Ammon's horn (tissue), 1 donor: ENCODE measurements around the gene CHRM2.
"Not testable (repeated sequence)": the region's sequence is repeated elsewhere in the genome, so short reads cannot be mapped to it uniquely, and the experiment has no call there.

Experiments
- DNase-seq: peaks from one replicate; pipeline ENCODE4 v3.0.0-alpha.2; 2016; ENCODE audit warnings: low spot score

The CHRM2 gene

DNA sequence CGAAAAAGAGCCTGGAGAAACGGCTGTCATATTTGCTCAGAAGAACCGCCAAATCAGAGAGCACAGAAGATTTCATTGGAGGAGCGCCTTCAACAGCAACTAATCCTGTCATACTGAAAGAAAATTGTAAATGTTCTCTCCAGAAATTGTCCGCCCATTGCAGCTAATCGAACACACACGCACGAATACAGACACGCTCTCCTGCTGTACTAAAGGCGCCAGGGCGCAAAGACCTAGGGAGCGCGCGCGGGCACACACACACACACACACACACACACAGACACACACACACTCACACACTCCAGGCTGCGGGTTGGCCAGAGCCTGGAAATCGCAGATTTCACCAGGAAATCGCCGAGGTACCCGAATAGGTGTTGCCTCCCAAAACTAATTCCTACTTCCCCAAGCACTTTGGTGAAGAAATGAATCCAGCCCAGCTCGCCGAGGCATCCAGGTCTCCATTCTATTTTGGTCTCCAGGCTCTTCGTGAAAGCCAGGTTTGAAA is at the start of gene CHRM2:
TSS of gene CHRM2 (plus strand) at position 157 of the 505 bp plus-strand sequence. CDS start 146,214 bp downstream, outside the sequence.
- DNase-seq, result peak; percentile 17

DNA sequence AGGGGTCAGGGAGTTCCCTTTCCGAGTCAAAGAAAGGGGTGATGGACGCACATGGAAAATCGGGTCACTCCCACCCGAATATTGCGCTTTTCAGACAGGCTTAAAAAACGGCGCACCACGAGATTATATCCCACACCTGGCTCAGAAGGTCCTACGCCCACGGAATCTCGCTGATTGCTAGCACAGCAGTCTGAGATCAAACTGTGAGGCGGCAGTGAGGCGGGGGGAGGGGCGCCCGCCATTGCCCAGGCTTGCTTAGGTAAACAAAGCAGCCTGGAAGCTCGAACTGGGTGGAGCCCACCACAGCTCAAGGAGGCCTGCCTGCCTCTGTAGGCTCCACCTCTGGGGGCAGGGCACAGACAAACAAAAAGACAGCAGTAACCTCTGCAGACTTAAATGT is 37.1 kb upstream of the CHRM2 start:
- DNase-seq, result not testable (repeated sequence)

DNA sequence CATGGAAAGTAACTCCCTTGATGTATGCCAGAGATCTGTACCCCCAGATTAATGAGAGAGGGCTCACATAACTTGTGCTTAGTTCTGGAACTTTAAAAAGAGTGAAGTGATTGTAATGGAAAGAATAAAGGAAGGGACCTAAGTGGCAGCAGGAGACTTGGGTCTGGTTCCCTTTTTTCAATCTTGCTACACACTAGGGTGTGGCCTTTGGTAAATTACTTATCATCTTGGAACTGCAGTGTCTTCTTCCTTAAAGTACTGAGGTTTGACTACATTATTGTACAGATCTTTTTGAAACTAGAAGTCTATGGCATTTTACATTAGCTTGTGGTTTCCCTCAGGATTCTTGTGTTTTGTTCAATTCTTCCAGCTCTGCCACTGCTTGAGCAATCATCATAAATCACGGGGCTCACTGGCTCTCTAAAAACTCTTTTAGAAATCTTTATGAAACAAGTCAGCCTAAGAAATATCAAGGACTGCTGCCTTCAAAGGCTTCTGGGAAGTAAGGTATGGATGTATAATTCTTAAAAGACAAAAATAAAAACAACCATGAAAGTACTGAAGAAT is 22.5 kb upstream of the CHRM2 start:
- DNase-seq, result no peak

DNA sequence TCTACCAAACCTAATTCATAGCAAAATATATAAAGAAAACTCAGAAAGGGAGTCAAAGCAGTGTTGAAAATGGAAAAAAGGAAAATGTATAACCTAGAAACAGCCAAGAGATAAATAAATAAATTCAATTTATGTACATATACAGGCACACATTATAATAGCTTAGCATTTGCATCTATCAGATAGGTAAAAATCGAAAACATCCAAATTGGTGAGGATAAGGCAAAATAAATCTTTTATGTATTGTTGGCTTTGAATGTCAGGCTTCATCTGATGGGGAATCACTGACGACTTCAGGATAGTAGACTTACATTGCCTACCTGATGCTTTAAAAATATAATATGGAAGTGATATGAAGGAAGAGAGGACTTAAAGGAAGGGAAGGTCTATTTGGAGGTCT is 20.6 kb upstream of the CHRM2 start:
- DNase-seq, result no peak

DNA sequence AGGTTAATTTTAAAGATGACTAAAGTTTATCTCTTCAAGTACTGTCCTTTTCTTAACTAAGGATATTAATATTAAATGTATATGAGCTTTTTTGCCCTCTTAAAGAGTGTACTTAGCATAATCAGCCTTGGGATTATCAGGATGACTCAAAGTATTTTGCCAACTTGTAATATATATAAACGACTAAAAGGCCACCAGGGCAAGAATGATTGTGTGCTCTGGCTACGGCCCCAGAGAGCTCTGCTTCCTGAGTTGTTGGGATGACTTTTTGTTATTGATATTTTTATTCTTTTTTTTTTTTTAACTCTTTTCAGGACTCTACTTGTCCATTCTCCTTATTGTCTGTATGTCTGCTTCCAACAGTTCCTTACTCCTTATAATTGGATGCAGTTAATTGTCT is 14.8 kb upstream of the CHRM2 start:
- no peak for DNase-seq

DNA sequence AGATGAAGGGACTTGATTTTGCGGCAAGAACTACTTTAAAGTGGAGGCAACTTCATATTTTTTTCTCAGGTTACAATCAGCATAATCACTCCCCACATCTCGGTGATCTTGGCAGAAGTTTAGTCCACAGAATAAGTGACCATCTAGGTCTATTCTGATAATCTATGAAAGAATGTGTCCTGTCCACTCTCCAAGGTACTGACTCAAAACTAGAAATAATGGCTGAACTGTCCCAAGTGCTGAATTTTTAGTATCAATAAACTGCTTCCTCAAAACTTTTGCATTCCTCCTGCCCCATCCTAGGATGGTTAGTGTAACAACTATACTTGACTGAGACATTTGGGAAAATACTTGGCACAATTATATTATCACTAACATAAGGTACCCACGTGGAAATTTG is 10.9 kb upstream of the CHRM2 start:
- DNase-seq, result no peak

DNA sequence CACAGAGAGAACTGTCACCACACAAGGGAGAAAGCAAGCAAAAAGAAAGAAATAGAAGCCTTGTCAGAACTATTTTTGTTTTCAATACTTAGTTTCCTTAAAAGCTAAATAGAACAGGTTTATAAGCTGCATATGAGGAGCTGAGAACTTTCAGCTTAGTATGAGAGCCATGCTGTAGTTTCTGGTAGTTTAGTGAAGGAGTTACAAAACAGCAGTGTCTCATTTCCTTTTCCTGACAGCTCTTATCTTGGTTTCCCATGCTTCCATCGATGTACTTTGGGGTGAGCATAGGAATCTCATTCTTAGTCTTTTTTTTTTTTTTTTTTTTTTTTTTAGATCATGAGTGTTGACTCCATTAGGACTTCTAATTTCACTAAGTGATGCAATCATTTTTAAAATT is 8.6 kb upstream of the CHRM2 start:
- no peak for DNase-seq

DNA sequence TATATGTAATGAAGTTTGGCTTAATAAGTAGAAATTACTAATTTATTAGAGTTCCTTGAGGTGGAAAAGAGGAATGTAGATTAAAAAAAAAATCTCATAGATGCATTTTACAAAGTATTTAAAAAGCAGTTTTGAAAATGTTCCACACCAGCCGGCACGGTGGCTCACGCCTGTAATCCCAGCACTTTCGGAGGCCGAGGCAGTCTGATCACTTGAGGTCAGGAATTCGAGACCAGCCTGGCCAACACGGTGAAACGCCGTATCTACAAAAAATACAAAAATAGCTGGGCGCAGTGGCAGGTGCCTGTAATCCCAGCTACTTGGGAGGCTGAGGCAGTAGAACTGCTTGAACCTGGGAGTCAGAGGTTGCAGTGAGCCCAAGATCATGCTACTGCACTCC is 3.2 kb upstream of the CHRM2 start:
- DNase-seq, result no peak

DNA sequence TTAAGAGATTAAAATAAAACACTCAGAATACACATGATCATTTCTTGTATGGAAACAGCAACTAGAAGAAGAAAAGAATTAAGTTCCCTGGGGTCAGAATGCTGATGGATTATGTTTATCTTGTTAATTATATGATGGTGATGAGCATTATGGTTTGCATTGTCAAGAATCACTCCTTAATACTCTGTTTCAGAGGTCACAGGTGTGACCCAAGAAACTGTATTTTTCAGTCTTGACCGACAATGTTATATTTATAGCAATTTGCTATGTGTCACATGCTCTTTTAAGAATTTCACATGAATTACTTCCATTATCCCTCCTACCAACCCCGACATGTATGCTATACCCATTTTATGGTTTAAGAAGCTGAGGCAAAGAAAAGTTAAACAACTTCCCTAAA is 2.7 kb upstream of the CHRM2 start:
- DNase-seq, result no peak

DNA sequence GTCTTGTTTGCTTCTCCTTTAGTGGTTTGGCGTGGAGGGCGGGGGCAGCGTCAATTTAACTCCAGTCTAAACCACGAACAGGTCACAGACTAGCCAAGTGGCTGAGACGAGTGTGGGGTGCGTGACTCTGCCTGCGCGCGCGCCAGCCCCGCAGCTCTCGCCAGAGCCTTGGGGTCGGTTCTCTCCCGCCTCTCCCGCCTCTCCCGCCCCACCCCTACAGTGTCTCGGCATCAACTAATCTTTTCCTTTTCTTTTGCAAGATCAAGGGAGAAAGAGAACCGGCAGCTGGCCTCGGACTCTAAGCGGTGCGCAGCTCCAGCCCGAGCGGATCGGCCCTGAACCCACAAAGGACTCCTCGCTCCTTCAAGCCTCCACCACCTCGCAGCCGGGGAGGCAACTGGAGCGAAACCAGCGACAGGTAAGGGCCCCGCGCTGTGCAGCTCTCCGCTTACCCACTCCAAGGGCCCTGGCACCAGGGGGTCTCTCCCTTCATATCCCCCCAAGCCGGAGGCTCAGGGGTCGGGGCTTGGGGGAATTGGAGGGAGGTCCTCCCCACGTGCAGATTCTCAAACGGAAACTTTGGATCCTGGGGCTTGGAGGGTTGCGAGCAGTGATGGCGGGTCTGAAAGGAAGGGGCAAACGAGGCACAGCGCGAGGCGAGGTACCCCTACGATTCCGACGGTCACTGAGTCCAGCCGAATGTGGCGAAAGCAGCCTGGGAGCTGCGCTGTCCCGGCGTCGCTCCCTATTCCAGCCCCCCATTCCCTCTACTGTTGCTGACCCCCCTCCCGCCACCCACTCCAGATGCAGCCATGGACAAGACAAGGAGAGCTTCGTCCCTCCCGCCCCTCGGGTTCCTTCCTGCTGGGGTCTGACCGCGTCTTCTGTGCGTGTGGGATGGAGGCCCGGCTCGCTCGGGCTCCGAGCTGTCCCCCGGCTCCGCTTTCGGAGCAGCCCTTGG is 829 bp downstream of the CHRM2 start:
- no peak for DNase-seq

DNA sequence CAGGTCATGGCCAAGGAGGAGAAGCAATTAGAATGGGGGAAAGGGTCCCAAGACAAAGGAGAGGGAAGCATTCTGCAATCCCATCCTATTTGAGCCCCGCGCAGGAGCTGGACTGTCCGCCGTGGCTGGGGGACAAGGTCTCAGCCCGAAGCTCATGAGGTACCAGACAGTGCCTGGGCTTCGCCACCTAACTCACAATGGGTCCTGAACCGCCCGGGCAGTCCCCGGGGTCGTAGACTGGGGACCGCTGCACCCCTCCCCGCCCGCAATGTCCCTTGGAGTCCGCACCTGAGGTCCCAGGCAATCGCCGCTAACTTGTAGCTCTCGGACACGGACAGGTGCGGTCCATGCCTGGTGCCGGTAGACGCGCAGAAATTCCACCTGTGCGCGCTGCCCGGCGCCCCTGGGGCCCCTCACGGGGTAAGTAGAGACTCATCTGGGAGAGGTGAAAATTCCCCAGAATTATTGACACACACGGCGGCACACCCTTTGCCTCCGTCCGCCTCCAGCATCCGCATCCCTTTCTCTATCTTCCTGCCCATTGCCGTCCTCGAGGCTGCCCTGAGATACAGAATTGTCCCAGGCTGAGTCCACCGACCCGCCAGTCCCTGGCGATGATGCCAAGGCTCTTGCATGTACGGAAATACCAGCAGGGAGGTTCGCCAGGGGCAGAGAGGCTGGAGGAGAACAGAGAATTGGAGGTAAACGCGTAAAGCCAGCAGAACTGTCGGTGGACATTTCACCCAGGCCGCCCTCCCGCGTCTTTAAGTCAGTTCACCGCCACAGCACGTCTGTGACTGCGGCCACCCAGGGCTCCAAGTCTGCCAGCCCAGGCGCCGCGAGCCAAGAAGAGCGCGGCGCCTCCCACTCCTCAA is 1.8 kb downstream of the CHRM2 start:
- DNase-seq, result no peak

DNA sequence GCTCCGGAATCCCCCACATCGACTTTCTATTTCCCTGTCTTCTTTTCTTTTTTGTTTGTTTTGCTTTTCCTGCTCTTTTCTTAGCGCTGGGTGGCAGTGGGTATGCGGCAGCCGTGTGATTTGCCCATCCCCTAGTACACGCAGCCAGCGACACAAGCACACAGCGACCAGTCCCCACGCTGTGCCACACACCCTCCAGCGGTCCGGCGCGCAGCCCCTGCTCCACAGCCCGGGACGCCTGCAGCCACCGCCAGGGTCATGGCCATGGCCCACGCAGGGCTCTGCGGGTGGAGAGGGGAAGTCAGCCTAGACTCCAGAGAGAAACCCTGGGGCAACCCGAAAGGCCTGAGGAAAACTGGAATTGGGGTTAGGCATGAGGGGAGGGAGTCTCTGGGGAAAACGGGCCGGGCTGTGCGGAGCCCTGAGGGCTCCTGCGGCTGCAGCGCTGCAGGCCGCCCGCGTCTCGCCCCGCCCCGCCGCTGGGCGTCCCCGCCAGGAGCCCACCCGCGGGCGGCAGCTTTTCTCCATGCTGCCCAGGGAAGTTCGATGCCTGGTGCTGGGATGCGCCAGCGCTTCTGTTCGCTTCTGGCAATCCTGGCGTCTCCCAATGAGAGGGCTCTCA is 2.5 kb downstream of the CHRM2 start:
- DNase-seq, result no peak

DNA sequence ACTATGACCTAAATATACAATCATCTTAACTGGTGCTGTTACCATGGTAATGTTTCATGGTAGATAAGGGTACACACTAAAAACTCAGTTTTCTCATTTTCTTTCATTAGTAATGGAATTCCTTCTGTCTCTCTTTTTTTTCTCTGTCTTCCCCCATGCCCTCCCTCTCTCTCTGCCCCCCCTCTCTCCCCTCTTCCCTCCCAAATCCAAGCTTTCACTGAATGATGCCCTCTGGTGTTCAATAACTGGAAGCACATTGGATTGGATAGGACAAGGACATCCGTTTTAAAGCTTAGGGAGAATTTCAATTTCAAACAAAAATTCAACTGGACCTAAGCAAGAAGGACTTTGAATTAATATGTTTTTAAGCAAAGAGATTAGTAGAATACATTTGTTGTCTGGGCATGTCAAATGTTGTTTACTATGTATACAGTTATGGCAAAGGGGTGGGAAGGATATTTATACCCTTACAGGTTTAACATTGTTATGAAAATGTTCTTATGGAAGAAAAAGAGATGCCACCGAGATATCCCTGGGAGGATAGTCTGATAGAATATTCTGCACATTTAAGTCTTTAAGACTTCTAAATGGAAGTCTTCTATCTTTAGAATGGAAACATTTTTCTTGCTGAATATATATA is 6.1 kb downstream of the CHRM2 start:
- no peak for DNase-seq

DNA sequence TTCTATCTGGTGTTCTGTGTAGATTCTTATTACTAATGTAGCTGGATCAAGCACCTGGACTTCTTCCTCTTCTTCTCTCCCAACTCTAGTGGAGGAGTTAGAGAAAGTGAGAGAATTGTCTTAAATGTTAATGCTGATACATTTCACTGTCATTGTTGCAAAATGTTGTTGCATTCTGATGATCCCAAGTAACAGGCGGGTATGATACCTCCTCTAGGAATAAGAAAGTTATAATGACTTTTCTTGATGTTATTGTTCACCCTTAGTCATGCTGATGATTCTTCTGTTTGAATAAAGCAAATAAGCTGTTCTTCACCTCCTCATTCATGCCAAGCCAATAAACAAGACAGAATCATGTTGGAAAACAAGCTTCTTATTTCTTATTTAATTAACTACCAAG is 9.1 kb downstream of the CHRM2 start:
- no peak for DNase-seq

DNA sequence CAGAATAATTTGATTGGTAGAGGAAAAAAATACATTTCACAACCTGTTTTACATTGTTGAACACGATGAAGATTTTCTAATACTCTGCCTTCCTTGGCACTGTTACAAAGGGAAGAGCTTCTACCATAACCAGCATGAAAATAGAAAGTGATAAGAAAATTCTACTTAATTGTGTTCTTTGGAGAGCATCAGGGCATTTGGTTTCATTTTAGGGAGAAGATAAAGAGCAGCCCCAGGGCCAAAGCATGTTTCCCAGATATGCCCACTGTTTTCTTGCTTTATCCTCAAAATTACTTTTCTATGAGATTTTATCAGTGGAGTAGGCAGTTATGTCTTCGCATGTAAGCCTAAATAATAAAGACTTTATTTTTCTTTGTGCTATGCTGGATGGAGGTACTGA is 9.5 kb downstream of the CHRM2 start:
- DNase-seq, result no peak

DNA sequence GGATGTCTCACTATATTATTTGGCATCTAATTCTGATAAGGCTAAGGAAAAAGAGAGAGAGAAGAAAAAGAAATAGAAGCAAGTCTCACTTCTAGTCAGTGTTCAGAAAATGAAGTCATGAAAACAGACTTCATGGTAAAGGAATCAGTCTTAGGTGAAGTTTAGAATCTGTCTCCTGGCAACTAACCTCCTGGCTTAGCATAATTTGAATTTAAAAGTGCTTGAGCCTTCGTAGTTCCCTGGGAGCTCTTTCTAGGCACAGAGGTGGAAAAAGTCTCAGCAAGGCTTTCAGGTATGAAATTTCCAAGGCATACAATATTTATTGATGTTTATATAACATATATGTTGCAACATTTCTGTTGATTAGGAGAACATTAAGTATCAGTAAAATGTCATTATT is 10.4 kb downstream of the CHRM2 start:
- DNase-seq, result no peak

DNA sequence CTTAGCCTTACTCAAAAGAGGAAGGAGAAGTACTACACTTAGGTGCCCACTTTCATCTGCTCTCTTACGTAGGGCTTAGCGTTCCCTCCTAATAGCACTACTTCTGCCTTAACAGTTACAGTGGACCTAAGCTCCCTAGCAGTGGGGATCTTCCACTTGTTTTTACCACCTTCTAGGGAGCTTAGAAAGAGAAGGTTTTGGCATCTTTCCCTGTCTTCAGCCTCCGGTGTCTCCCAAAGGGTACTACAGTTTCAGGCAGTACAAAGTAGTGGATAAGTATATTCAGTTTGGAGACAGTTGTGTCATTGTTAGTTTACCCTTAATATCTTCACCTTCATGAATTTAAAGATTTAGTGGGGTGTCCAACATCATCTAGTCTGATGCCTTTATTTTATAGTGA is 14.6 kb downstream of the CHRM2 start:
- DNase-seq, result no peak

DNA sequence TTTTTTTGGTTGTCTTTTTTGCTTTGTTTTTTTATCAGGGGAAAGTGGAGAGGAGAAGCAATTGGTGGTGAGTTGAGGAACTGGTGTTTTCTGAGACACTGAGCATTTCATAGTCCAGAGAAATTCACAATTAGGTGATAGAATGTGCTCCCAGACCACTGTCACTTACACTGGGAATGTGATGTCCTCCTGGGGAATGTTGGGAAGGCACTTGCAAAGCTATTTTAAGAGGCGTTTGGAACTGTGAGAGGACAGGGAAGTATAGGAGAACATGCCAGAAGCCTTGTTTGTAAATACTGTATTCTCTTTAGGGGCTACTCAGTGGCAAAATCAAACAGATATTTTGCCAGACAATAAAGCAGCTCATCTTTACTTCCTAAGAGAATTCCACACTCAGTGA is 16.0 kb downstream of the CHRM2 start:
- DNase-seq, result no peak

DNA sequence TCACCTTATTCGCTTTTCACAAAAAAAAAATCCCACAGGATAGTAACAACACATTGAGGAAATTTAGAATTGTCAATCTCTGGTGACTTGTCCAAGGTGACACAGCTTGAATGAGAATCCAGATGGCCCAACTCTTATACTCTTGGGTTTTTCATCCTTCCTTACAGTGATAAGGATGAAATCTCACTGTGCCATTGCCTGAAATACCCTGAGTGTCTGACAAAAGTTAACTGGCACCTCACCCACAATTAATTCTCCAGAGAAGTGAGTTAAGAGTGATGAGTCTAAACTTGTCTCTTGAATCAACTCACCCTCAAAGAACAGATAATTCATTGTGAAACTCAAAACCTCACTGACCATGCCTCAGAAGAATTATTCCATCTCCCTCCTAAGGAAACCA is 18.9 kb downstream of the CHRM2 start:
- no peak for DNase-seq

DNA sequence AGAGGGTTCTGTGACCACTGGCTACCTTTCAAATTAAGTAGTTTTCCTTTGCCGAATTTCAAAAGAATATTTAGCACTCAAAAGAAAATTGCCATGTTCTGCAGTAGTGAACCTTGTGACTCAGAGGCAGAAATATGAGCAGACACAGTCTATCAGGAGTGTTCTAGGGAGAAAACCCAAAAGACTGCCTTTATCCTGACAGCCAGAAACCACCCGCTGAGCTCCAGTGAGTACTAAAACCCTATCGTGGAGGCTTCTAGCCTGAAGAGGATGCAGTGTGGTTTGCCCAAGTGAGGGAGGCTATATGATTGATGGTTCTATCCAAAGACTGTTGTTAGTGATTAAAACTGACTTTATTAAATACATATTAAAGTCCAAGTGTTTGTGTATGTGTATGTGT is 21.9 kb downstream of the CHRM2 start:
- DNase-seq, result no peak

DNA sequence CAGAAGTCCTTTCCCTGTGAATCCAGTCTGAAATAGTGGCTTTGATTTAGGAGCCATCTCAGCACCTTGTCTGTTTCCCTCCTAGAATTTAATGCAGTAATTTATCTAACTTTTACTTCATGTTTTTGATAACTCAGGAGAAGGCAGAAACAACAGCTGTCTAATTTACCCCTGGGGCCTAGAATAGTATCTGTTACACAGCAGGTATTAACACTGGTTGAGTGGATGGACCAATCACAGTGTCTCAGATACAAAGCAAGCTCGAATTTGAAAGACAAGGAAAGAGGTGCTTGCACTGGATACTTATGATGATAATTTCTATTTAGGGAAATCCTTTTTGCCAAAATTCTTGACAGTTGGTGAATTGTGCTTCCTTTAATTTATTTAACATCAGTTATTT is 23.4 kb downstream of the CHRM2 start:
- no peak for DNase-seq

DNA sequence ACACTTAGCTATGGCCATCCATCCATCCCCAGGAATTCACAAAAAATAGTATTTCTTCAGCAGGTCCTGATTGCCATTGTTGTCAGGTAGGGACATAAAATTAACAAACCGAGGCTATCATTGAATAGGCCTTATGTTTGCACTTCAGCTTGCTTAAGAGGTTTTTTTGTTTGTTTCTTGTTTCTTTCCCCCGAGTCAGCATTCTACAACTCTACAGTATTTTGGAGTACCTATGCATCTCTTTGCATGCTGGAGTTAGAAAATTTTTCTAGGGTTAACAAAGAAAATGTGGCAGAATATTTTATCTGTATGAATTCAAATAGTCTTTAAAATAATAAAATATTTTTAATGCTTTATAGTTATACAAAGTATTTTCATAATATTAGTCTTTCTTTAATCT is 26.3 kb downstream of the CHRM2 start:
- no peak for DNase-seq
